Measurements from ENCODE around the gene TTLL5. TPM values are rescaled to one million over a fixed set of nuclear protein-coding genes. Genes with fewer than 3 reads are reported as not detected.

The TTLL5 gene
- total RNA-seq, 1 donor from 2014 or later: 39.6 TPM

DNA sequence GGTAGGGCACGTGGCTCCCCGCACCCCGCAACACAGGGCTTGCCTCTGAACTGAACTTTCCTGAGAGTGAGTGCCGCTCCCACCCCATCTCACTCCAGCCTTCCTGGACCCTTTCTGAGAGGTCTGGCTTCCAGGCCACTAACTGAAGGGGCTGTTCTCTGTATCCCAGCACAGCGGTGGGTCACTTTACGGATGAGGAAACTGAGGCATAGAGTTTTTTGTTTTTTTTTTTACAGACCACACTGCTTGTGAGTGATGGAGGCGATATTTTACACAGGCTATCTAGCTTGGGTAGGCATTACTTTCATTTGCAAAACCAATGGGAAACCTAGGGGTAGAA lies 321.9 kb downstream of the TTLL5 start:
- no peak for DNase-seq (ENCODE audit: low read depth)
- peak overlapping the region; percentile 80 for H3K4me3 ChIP-seq (ENCODE audit: low read depth, low read length)
- TF ChIP-seq, protein P1, sequence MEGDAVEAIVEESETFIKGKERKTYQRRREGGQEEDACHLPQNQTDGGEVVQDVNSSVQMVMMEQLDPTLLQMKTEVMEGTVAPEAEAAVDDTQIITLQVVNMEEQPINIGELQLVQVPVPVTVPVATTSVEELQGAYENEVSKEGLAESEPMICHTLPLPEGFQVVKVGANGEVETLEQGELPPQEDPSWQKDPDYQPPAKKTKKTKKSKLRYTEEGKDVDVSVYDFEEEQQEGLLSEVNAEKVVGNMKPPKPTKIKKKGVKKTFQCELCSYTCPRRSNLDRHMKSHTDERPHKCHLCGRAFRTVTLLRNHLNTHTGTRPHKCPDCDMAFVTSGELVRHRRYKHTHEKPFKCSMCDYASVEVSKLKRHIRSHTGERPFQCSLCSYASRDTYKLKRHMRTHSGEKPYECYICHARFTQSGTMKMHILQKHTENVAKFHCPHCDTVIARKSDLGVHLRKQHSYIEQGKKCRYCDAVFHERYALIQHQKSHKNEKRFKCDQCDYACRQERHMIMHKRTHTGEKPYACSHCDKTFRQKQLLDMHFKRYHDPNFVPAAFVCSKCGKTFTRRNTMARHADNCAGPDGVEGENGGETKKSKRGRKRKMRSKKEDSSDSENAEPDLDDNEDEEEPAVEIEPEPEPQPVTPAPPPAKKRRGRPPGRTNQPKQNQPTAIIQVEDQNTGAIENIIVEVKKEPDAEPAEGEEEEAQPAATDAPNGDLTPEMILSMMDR (conservative IDR thresholded peaks at IDR 0.05; ENCODE audit: low read depth, low read length): no peak

DNA sequence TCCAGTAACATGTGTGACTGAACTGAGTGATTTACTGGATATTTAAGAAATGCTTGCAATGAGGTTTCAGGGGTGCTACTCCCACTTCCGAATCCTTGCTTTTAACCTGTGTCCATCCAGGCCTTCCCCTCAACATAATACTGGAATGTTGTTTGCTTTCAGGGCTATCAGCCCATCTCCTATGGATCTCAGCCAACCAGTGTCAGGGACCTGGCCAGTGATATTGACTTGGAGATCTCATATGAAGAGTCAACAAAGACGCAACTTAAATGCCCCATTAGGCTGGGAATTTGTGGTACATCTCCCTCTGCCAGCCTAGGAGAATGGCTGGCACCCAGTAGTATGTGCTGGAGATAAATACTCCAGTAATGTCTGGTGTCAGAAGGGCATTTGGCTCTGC lies 323.6 kb downstream of the TTLL5 start:
- TF ChIP-seq, protein P1 (conservative IDR thresholded peaks at IDR 0.05; ENCODE audit: low read depth, low read length): no peak
- DNase-seq (ENCODE audit: low read depth): no peak
- no peak overlapping the region for H3K4me3 ChIP-seq (ENCODE audit: low read depth, low read length)

DNA sequence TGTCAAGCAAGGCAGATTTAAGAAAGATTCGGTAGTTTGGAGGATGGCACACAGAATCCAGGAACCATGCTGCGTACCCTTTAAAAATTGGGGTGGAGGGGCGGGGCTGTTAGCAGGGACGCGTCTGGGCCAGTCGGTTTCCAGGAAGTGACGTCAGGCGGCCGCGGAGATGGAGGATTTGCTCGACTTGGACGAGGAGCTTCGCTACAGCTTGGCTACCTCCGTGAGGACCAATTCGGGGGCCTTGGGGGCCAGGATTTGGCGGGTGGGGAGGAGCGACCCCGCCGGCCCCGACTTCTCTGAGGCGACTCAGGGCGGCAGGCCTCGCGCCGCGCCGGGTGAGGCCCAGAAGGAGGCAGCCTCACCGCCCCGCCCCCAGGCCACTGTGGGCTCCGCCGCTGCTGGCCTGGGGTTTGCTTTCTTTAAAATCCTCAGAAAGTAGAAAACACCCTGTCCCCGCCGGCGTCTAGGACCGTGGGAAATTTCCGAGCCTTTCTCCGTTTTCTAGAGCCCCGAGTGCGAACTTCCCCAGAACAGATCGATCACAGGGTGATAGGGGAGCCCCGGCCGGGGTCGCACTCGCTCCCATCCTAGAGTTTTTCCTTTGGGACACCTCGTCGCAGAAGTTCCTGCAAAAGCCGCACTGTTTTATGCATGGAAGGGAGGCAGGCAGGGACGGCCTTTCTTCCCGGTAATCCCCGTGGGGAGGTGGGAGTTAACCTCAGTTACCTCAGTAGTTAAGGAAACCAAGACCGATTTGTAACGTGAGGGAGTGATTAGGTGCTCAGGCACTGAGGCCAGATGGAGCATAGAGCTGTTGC lies 324.8 kb downstream of the TTLL5 start, which contains the start of gene IFT43:
TSS of gene IFT43 (plus strand) at position 146 of the 821 bp plus-strand sequence. CDS start at position 170, 24 bp downstream.
- TF ChIP-seq, protein P1 (conservative IDR thresholded peaks at IDR 0.05; ENCODE audit: low read depth, low read length): no peak
- DNase-seq (ENCODE audit: low read depth): no peak

DNA sequence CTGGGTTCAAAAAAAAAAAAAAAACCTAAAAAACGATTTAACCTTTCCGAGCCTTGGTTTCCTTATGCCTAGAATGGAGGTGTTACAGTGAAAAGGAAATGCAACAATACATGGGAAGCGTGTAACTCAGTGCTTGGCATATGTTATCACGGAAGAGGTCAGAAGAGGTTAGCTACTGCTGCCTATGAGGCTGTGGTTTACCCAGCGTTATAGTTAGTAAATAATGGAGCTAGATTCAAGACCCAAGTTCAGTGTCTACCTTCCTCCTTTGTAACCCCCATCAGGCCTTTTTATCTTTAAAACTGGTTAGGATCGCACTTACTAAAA lies 325.4 kb downstream of the TTLL5 start:
- TF ChIP-seq, protein P1 (conservative IDR thresholded peaks at IDR 0.05; ENCODE audit: low read depth, low read length): no peak
- H3K4me3 ChIP-seq (ENCODE audit: low read depth, low read length): peak overlapping the region; percentile 98
- DNase-seq (ENCODE audit: low read depth): no peak

More for the DNA sequence above, 324.8 kb downstream of the TTLL5 start, which contains the start of gene IFT43:
- H3K4me3 ChIP-seq (ENCODE audit: low read depth, low read length): peak within 1 kb of the TSS; percentile 98

DNA sequence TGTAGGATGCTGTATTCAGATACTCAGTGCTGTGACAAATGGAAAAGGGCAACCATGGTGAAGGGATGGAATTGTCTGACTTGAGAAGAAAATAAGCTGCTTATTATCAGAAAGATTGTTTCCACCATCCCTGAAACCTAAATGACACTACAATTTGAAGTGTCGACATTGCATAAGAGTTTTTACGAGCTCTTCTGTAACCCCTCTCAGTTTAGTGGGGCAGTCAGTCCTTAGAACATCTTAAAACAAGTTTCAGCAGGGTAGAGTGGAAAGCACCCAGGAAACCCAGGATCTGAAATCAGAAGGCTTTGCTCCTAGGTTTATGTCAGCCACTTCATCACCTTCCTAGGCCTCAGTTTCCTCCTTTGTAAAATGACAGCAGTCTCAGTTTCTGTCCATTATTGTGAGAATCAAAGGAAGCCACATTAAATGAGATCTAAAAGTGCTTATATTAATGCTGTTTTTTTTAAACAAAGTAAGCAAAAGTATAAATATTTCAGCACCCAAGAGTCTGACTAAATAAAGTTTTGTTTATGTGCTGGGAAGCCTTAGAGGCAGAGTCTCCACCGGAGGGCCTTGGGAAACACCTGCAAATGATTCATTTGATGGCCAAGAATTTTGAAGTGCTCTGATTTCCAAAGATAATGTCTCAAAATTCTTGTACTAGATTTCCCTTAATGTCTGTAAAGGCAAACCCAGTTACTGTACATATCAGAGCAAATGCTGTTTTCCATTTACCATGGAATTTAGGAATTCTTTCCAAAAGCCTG lies 326.3 kb downstream of the TTLL5 start:
- no peak for DNase-seq (ENCODE audit: low read depth)
- H3K4me3 ChIP-seq (ENCODE audit: low read depth, low read length): no peak overlapping the region
- TF ChIP-seq, protein P1 (conservative IDR thresholded peaks at IDR 0.05; ENCODE audit: low read depth, low read length): no peak

DNA sequence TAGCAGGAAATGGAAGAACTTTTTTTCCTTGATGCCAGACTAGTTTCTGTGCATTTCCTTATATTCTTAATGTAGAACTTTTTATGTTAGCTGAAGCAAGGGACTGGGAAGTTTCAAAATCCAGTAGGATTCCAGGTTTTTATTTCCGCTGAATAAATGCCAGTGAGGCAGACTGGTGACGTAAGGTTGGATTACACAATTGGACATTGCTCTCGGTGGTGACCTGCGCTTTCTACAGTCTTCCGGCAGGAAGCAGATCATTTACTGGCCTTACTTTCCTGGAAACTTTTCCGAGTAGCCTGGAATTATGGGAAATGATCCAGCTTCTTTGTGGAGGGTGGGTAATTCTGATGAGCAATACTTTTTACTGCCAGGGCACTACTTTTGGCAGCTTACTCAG lies 328.1 kb downstream of the TTLL5 start:
- H3K4me3 ChIP-seq (ENCODE audit: low read depth, low read length): no peak overlapping the region
- peak; percentile 71 for DNase-seq (ENCODE audit: low read depth)
- TF ChIP-seq, protein P1 (conservative IDR thresholded peaks at IDR 0.05; ENCODE audit: low read depth, low read length): no peak

All from epithelial cell of proximal tubule (primary cell).